Measurements from ENCODE around the gene BGN. TPM values are rescaled to one million over a fixed set of nuclear protein-coding genes. Genes with fewer than 3 reads are reported as not detected.

BGN gene
- total RNA-seq, 1 experiment from 2014 or later: 2.9 TPM

DNA sequence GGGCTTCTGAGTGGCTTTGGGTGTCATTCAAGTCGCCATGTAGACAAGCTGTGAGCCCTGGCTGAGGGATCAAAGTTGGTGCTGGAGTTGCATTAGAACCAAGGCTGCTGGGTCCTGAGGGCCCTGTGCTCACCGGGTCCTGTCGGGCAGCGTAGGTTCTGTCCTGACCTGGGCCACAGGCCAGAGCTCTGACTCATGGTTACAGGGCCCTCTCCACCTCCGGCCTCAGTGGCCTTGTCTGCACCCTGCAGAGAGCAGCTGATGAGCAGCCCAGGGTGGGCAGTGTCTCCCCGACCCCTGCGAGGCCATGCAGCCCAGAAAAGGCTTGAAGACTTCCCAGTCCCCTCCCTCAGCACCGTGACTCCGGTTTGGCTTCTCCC lies 45.2 kb downstream of the BGN start:
- CTCF ChIA-PET: interaction anchor here (0.8 to 1.4 kb wide), 7 partner anchors 8 to 507 kb away, joined by 3 to 21 read pairs (median 3); no protein-coding TSS in a partner anchor
- H3K9me3 ChIP-seq (ENCODE audit: control insufficient read depth, insufficient read depth, low read depth, low read length): no peaks in the 10 kb centered on the region
- DNase-seq (ENCODE audit: low read depth, low spot score) (no peak), ATAC-seq (0 out of 2 replicates have a peak, but pooled peaks have one; percentile 19)
- intact Hi-C loops (cut with micrococcal nuclease; ENCODE audit: unreplicated experiment): loop anchor here (5.0 kb wide), 2 partner anchors 107 to 122 kb away; partner anchors contain the start of gene DUSP9
- no TSS peak for BruUV-seq (replicated peaks)
- H3K4me1 ChIP-seq (ENCODE audit: control insufficient read depth, insufficient read depth, low read length): no peaks in the 10 kb centered on the region; the same call in 1 of the 2 replicates
- TF ChIP-seq SIN3A (IDR thresholded peaks at IDR 0.05; ENCODE audit: borderline replicate concordance, insufficient read depth, low read depth, low read length): no peak
- TF ChIP-seq TCF7L2 (IDR thresholded peaks at IDR 0.05; ENCODE audit: low read depth, low read length): no peak
- TF ChIP-seq, protein P1, sequence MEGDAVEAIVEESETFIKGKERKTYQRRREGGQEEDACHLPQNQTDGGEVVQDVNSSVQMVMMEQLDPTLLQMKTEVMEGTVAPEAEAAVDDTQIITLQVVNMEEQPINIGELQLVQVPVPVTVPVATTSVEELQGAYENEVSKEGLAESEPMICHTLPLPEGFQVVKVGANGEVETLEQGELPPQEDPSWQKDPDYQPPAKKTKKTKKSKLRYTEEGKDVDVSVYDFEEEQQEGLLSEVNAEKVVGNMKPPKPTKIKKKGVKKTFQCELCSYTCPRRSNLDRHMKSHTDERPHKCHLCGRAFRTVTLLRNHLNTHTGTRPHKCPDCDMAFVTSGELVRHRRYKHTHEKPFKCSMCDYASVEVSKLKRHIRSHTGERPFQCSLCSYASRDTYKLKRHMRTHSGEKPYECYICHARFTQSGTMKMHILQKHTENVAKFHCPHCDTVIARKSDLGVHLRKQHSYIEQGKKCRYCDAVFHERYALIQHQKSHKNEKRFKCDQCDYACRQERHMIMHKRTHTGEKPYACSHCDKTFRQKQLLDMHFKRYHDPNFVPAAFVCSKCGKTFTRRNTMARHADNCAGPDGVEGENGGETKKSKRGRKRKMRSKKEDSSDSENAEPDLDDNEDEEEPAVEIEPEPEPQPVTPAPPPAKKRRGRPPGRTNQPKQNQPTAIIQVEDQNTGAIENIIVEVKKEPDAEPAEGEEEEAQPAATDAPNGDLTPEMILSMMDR (IDR thresholded peaks at IDR 0.05): no peak
- TF ChIP-seq, protein P2, sequence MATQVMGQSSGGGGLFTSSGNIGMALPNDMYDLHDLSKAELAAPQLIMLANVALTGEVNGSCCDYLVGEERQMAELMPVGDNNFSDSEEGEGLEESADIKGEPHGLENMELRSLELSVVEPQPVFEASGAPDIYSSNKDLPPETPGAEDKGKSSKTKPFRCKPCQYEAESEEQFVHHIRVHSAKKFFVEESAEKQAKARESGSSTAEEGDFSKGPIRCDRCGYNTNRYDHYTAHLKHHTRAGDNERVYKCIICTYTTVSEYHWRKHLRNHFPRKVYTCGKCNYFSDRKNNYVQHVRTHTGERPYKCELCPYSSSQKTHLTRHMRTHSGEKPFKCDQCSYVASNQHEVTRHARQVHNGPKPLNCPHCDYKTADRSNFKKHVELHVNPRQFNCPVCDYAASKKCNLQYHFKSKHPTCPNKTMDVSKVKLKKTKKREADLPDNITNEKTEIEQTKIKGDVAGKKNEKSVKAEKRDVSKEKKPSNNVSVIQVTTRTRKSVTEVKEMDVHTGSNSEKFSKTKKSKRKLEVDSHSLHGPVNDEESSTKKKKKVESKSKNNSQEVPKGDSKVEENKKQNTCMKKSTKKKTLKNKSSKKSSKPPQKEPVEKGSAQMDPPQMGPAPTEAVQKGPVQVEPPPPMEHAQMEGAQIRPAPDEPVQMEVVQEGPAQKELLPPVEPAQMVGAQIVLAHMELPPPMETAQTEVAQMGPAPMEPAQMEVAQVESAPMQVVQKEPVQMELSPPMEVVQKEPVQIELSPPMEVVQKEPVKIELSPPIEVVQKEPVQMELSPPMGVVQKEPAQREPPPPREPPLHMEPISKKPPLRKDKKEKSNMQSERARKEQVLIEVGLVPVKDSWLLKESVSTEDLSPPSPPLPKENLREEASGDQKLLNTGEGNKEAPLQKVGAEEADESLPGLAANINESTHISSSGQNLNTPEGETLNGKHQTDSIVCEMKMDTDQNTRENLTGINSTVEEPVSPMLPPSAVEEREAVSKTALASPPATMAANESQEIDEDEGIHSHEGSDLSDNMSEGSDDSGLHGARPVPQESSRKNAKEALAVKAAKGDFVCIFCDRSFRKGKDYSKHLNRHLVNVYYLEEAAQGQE (IDR thresholded peaks at IDR 0.05; ENCODE audit: insufficient read depth in 1 of 2, low read depth in 2 of 2, low read length in 1 of 2): no peak
- no peak for TF ChIP-seq POLR2AphosphoS5 (IDR thresholded peaks at IDR 0.05; ENCODE audit: low read depth, low read length)
- H3K4me3 ChIP-seq (ENCODE audit: low read depth in 2 of 2, low read length in 2 of 2): no peak overlapping the region
- no peak overlapping the region for H3K27ac ChIP-seq (ENCODE audit: low read length)
- in situ Hi-C loops (cut with HindIII; ENCODE audit: low pct_unique_long_range_greater_than_20kb, low sequenced_read_pairs): no loop called here
- H3K27me3 ChIP-seq (ENCODE audit: control insufficient read depth, insufficient read depth, low read length): no peaks in the 10 kb centered on the region
- no peaks in the 10 kb centered on the region for H3K36me3 ChIP-seq (ENCODE audit: control insufficient read depth, insufficient read depth, low read length)
- POLR2A ChIA-PET: no interaction called here

DNA sequence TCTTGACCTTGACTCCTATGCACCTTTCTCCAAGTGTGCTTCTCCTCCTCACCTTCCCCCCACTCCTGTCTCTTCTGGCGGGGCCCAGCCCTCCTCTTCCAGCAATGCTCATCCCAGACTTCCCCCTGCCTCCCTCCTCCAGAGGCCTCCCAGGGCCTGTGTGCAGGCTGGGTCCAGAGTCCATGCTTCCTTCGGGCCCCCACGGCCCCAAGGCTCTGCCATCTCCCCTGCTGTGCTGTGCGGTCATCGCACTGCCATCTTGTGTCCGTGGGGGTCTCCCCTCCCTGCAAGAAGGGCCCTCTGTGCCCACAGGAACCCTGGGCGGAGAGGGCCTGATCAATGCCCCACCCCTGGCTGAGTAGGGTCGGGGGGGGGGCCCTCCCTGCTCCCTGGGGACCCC lies 49.9 kb downstream of the BGN start:
- no peaks in the 10 kb centered on the region; the same call in 1 of the 2 replicates for H3K4me1 ChIP-seq (ENCODE audit: control insufficient read depth, insufficient read depth, low read length)
- H3K4me3 ChIP-seq (ENCODE audit: low read depth in 2 of 2, low read length in 2 of 2): no peak overlapping the region
- DNase-seq (ENCODE audit: low read depth, low spot score) (no peak), ATAC-seq (no peak)
- BruUV-seq (replicated peaks): no TSS peak
- no peaks in the 10 kb centered on the region for H3K36me3 ChIP-seq (ENCODE audit: control insufficient read depth, insufficient read depth, low read length)
- CTCF ChIA-PET: no interaction called here
- no peaks in the 10 kb centered on the region for H3K27me3 ChIP-seq (ENCODE audit: control insufficient read depth, insufficient read depth, low read length)
- POLR2A ChIA-PET: no interaction called here
- H3K27ac ChIP-seq (ENCODE audit: low read length): no peak overlapping the region
- no peaks in the 10 kb centered on the region for H3K9me3 ChIP-seq (ENCODE audit: control insufficient read depth, insufficient read depth, low read depth, low read length)
- intact Hi-C loops (cut with micrococcal nuclease; ENCODE audit: unreplicated experiment) (loop anchor here (5.0 kb wide), 1 partner anchor 118 kb away; no protein-coding TSS in a partner anchor), in situ Hi-C loops (cut with HindIII; ENCODE audit: low pct_unique_long_range_greater_than_20kb, low sequenced_read_pairs) (no loop called here)
- TF ChIP-seq TCF7L2 (IDR thresholded peaks at IDR 0.05; ENCODE audit: low read depth, low read length): no peak
- no peak for TF ChIP-seq SIN3A (IDR thresholded peaks at IDR 0.05; ENCODE audit: borderline replicate concordance, insufficient read depth, low read depth, low read length)
- TF ChIP-seq, protein P1 (IDR thresholded peaks at IDR 0.05): no peak
- no peak for TF ChIP-seq POLR2AphosphoS5 (IDR thresholded peaks at IDR 0.05; ENCODE audit: low read depth, low read length)
- TF ChIP-seq, protein P2 (IDR thresholded peaks at IDR 0.05; ENCODE audit: insufficient read depth in 1 of 2, low read depth in 2 of 2, low read length in 1 of 2): no peak

Measured in Panc1 (cell line).